Activated CD8-positive, alpha-beta memory T cell treated with anti-CD3 and anti-CD28 coated beads, Interleukin-2, amount 50 U/mL, for 1 hour (primary cell): ENCODE results near the gene SPEF1.

ENCODE experiments used
- DNase-seq: peaks from one replicate; pipeline ENCODE4 v3.0.0-alpha.2; 2020; ENCODE audit errors: extremely low read depth

Gene SPEF1

GRCh38 chr20:3730803-3731672 lies 50.2 kb downstream of the SPEF1 start:
- no peak for DNase-seq

- no peak for DNase-seq
Measured at GRCh38 chr20:3729811-3730540, 51.3 kb downstream of the SPEF1 start.

- no peak for DNase-seq
Measured at GRCh38 chr20:3729378-3729777, 51.9 kb downstream of the SPEF1 start.

- no peak for DNase-seq
Measured at GRCh38 chr20:3728876-3729275, 52.4 kb downstream of the SPEF1 start.

- no peak for DNase-seq
Measured at GRCh38 chr20:3728354-3728753, 52.9 kb downstream of the SPEF1 start.
